Ascending aorta (tissue), 2 donors: ENCODE data around the gene CXXC1. TPM values are rescaled to one million over a fixed set of nuclear protein-coding genes. Genes with fewer than 3 reads are reported as not detected.

Experiments used
- DNase-seq, 2 donors: peaks; one replicate each; pipeline ENCODE4 v3.0.0-alpha.2; 2019; ENCODE audit warnings: low spot score in 2 of 2
- H3K27ac ChIP-seq, 2 donors: fragments of 200-600 bp; sonication (generic); one replicate each; pipeline ENCODE4 v1.5.1; 2016 to 2017; ENCODE audit warnings: mild to moderate bottlenecking in 1 of 2
- H3K27me3 ChIP-seq: fragments of 200-600 bp; sonication (generic); one replicate; pipeline ENCODE4 v1.5.1; 2017
- H3K36me3 ChIP-seq, 2 donors: fragments of 200-600 bp; sonication (generic); one replicate each; pipeline ENCODE4 v1.5.1; 2016
- H3K4me1 ChIP-seq, 2 donors: fragments of 200-600 bp; sonication (generic); one replicate each; pipeline ENCODE4 v1.5.1; 2016 to 2017; ENCODE audit warnings: mild to moderate bottlenecking in 1 of 2
- H3K4me3 ChIP-seq, 2 donors: fragments of 200-600 bp; sonication (generic); one replicate each; pipeline ENCODE4 v1.5.1; 2016 to 2017; ENCODE audit warnings: mild to moderate bottlenecking in 1 of 2
- H3K9me3 ChIP-seq, 2 donors: fragments of 200-600 bp; sonication (generic); one replicate each; pipeline ENCODE4 v1.5.1; 2016
- intact Hi-C: fragments of 100-400 bp; cut with DNase I; formaldehyde crosslinking; loops from one replicate; pipeline ENCODE4 v1.15.1; 2023
- total RNA-seq: library from RNA; depleted of rRNA; stranded (reverse); fragments of >200 nt; gene quantifications from one replicate; pipeline ENCODE4 v1.1.0, GENCODE V29; 2016
- TF ChIP-seq, protein P1 (sequence below), 3 experiments: fragments of 200-600 bp in 2 of 3; fragments of 450-650 bp in 1 of 3; sonication (generic) in 2 of 3; IDR thresholded peaks; one replicate each; pipeline ENCODE4 v1.5.1; 2016 to 2019; ENCODE audit warnings: antibody characterized with exemption in 3 of 3, mild to moderate bottlenecking in 1 of 3, moderate library complexity in 1 of 3

The CXXC1 gene
- total RNA-seq, 1 donor from 2014 or later, result 171 TPM

DNA sequence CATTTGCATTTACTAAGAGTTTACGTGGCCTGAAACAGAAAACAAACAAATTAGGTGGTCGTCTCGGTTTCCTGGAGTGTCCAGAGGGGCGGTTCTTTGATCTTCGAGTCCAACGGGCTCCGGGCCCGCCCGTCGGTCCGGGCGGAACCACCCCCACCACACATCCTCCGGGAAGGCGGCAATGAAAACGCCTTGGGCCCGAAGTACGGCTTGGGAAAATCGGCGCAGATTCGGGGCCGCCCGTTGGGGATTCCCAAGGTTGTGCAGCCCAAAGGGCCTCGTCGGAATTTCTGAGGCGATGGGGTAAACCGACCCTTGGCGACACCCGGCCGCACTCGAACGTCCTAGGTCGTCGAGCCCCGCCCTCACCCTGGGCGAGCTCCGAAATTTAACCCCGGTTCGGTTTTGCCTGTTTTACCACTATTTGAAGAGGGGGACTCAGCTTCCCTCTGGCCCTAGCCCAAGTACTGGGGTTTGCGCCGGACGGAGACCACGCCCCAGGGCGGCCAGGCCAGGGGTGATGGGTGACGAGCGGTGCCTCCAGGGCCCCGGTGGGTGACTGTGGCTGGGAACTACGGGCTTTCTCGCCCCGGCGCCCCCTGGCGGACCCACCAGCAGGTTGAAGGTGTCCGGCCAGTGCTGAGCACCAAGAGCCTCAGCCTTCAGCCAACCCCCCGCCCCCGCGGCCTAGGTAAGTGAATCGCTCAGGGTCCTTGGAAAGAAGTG lies 19.3 kb downstream of the CXXC1 start:
- peak; percentile 42 to 91 for DNase-seq

DNA sequence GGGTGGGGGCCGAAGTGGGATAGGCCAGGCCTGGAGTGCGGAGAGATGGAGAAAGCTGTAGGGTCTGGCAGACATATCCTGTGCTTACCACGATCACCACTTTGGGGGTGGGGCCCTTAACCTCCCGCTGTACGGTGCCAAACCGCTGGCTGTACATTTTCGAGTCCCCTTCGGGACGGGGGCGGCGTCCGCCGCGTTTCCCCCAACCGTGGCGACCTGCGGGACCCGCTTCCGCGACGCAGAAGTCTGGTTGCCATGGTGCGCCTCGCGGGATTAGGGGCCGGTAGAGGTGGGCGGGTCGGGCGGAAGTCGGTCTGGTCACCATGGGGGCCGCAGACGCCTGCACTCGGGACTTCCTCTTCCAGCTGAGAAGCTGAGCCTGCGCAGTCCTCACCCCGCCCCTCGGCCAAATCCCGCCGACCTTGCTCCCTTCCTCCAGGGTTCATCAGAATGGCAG lies 21.2 kb downstream of the CXXC1 start, which contains the start of gene CFAP53:
Gene CFAP53 (minus strand): TSS at position 248 of the 457 bp plus-strand sequence. CDS start 91 bp downstream, at position 157.
- TF ChIP-seq, protein P1, sequence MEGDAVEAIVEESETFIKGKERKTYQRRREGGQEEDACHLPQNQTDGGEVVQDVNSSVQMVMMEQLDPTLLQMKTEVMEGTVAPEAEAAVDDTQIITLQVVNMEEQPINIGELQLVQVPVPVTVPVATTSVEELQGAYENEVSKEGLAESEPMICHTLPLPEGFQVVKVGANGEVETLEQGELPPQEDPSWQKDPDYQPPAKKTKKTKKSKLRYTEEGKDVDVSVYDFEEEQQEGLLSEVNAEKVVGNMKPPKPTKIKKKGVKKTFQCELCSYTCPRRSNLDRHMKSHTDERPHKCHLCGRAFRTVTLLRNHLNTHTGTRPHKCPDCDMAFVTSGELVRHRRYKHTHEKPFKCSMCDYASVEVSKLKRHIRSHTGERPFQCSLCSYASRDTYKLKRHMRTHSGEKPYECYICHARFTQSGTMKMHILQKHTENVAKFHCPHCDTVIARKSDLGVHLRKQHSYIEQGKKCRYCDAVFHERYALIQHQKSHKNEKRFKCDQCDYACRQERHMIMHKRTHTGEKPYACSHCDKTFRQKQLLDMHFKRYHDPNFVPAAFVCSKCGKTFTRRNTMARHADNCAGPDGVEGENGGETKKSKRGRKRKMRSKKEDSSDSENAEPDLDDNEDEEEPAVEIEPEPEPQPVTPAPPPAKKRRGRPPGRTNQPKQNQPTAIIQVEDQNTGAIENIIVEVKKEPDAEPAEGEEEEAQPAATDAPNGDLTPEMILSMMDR (IDR thresholded peaks at IDR 0.05), result no peak
- intact Hi-C loops, result loop anchor here (1.0 to 5.0 kb wide), 3 partner anchors 15 to 454 kb away; partner anchors contain the start of genes ACAA2 and MBD1
- Histone ChIP-seq H3K27ac (no peak within 1 kb of the TSS), H3K4me3 (peak within 1 kb of the TSS; percentile 57 to 87), H3K27me3 (no peaks in the 10 kb centered on the region), H3K36me3 (peaks cover 5 to 7% of the 10 kb centered on the region in 2 donors), H3K9me3 (no peaks in the 10 kb centered on the region), H3K4me1 (no peaks in the 10 kb centered on the region)
- peak; percentile 51 to 95 for DNase-seq

More for the DNA sequence above, 19.3 kb downstream of the CXXC1 start:
- Histone ChIP-seq H3K4me1 (no peaks in the 10 kb centered on the region), H3K27me3 (no peaks in the 10 kb centered on the region), H3K36me3 (peaks cover 24% of the 10 kb centered on the region in 2 donors), H3K4me3 (peak overlapping the region; percentile 50 to 68), H3K9me3 (no peaks in the 10 kb centered on the region), H3K27ac (peak overlapping the region; percentile 78 to 81)
- intact Hi-C loops, result loop anchor here (5.0 kb wide), 2 partner anchors 39 to 456 kb away; partner anchors contain the start of gene ACAA2
- TF ChIP-seq, protein P1 (IDR thresholded peaks at IDR 0.05), result peak; percentile 64 to 70 (median 69)

DNA sequence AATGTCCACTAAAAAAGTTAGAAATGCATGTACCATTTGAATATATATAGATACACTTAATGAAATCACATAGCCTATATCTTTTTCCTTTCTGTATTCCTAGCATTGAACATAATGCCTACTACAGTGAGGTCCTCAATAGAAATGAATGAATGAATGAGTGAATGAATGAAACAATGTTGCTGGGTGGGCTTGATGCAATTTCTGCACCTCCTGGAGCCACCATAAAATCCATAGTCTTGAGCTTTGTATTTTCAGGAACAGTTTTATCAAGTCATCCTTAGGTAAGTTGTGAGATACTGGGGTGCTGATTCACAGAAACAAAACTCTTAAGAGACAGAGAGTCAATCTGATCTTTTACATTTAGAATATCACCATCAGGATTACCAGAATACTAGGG lies 24.5 kb downstream of the CXXC1 start:
- intact Hi-C loops, result no loop called here
- no peak overlapping the region for H3K27ac ChIP-seq
- H3K36me3 ChIP-seq, result no peaks in the 10 kb centered on the region
- DNase-seq, result no peak
- H3K27me3 ChIP-seq, result no peaks in the 10 kb centered on the region
- TF ChIP-seq, protein P1 (IDR thresholded peaks at IDR 0.05), result no peak
- no peak overlapping the region for H3K4me3 ChIP-seq
- H3K4me1 ChIP-seq, result no peaks in the 10 kb centered on the region
- no peaks in the 10 kb centered on the region for H3K9me3 ChIP-seq

DNA sequence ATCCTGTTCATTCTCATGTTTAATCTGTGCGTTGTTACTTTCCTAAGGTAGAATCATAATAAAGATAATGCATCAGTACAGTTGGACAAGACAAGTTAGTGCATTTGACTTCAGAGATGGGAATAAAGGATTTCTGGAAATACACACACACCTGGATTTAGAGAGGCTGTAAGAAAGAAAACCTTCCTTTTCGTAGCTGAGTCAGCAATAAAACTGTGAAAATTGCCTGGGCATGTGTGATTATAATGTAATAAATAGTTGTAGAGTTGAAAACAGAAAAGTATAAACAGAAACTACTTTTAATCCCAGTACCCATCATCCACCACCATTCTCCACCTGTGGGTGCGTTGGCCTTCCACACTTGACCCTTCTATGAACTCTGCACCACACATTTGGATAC lies 36.6 kb downstream of the CXXC1 start:
- no peaks in the 10 kb centered on the region for H3K4me1 ChIP-seq
- no peaks in the 10 kb centered on the region for H3K27me3 ChIP-seq
- no peaks in the 10 kb centered on the region for H3K36me3 ChIP-seq
- no peak for DNase-seq
- H3K4me3 ChIP-seq, result no peak overlapping the region
- H3K27ac ChIP-seq, result no peak overlapping the region
- TF ChIP-seq, protein P1 (IDR thresholded peaks at IDR 0.05), result no peak
- no peaks in the 10 kb centered on the region for H3K9me3 ChIP-seq
- intact Hi-C loops, result no loop called here

DNA sequence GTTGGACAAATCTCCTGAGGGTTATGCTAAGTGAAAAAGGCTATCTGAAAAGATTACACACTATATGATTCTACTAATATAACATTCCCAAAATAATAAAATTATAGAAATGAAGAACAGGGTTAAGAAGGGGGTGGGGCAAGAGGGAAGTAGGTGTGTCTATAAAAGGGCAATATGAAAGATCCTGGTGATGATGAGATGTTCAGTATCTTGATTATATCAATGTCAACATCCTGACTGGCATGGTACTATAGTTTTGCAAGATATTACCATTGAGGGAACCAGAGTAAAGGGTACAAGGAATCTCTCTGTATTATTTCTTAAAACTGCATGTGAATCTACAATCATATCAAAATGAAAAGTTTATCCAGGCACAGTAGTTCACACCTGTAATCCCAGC lies 37.9 kb downstream of the CXXC1 start:
- Histone ChIP-seq H3K9me3 (no peaks in the 10 kb centered on the region), H3K36me3 (no peaks in the 10 kb centered on the region), H3K4me1 (no peaks in the 10 kb centered on the region), H3K27me3 (no peaks in the 10 kb centered on the region), H3K27ac (no peak overlapping the region), H3K4me3 (no peak overlapping the region)
- TF ChIP-seq, protein P1 (IDR thresholded peaks at IDR 0.05), result no peak
- DNase-seq, result no peak
- intact Hi-C loops, result no loop called here
